K562 (cell line): ENCODE measurements around the gene ATP1A3. TPM values are rescaled to one million over a fixed set of nuclear protein-coding genes. Genes with fewer than 3 reads are reported as not detected.

Experiments used
- ATAC-seq: fragments of 200-7000 bp; cut with Tn5 transposase; 3 replicates; pipeline ENCODE4 v1.9.1; 2020; ENCODE audit warnings: moderate library complexity
- BruUV-seq: library from RNA; stranded (reverse); fragments of 400-500 nt; replicated peaks from 2 replicates; lab custom pipeline; 2021; lab: Mats Ljungman, UMichigan
- CTCF ChIA-PET: fragments of 300-600 bp; formaldehyde crosslinking; extraction: SDS; loops from one replicate; lab custom pipeline; 2021; ENCODE audit warnings: low intra/inter-chr PET ratio; lab: Yijun Ruan, JAX
- POLR2A ChIA-PET: fragments of 300-600, 350-650 bp; sonication (Branson Sonifier 250); formaldehyde crosslinking; extraction: SDS; loops from one replicate; lab custom pipeline; 2021; ENCODE audit warnings: antibody characterized with exemption, inconsistent platforms; lab: Yijun Ruan, JAX
- DNase-seq, 4 experiments: peaks; one replicate each; pipeline versions ENCODE4 v3.0.0 to v3.0.0-alpha.2; 2011 to 2018; ENCODE audit warnings: low spot score in 3 of 4, mixed read lengths in 3 of 4; ENCODE audit errors: extremely low read depth in 1 of 4
- FAIRE-seq: peaks from 2 replicates; lab custom pipeline; 2011; peaks lifted over from hg19 to GRCh38; lab: Jason Lieb, UNC
- H2AFZ ChIP-seq: 2 replicates; pipeline ENCODE4 v1.6.0; 2011; ENCODE audit warnings: low read depth, low read length, control low read depth, inconsistent platforms
- H3K27ac ChIP-seq: fragments of 200-600 bp; 3 replicates; pipeline ENCODE4 v1.8.0; 2011; ENCODE audit warnings: low read depth, mild to moderate bottlenecking, control low read depth, inconsistent platforms, low read length, moderate library complexity, mixed read lengths; ENCODE audit errors: extremely low read depth
- H3K27me3 ChIP-seq, 2 experiments: fragments of 300-600 bp in 1 of 2; 2 replicates in 1 of 2; 3 replicates in 1 of 2; pipeline versions ENCODE4 v1.6.0 to v1.8.0; 2011; ENCODE audit warnings: inconsistent platforms in 2 of 2, low read length in 2 of 2, mild to moderate bottlenecking in 1 of 2, mixed read lengths in 1 of 2, moderate library complexity in 1 of 2; ENCODE audit not compliant: control insufficient read depth in 2 of 2, insufficient read depth in 2 of 2
- H3K36me3 ChIP-seq: fragments of 300-600 bp; 3 replicates; pipeline ENCODE4 v1.8.0; 2011; ENCODE audit warnings: mild to moderate bottlenecking, low read length, inconsistent platforms; ENCODE audit not compliant: control insufficient read depth, insufficient read depth
- H3K4me1 ChIP-seq, 2 experiments: fragments of 200-600 bp in 1 of 2; replicated peaks in 1 of 2; 2 replicates in 1 of 2; 3 replicates in 1 of 2; pipeline versions ENCODE4 v1.5.1 to v1.8.0; 2011; ENCODE audit warnings: inconsistent platforms in 2 of 2, low read length in 2 of 2, mild to moderate bottlenecking in 1 of 2, mixed read lengths in 1 of 2, moderate library complexity in 1 of 2; ENCODE audit not compliant: control insufficient read depth in 2 of 2, insufficient read depth in 2 of 2
- H3K4me2 ChIP-seq: 2 replicates; pipeline ENCODE4 v1.6.1; 2011; ENCODE audit warnings: low read length, control low read depth, inconsistent platforms, mixed read lengths; ENCODE audit not compliant: insufficient read depth
- H3K4me3 ChIP-seq: fragments of 200-600 bp; sonication (generic), shearing (Covaris generic); 2 replicates; pipeline ENCODE4 v1.5.1; 2016; ENCODE audit warnings: control low read depth, inconsistent platforms
- H3K79me2 ChIP-seq: fragments of 200-600 bp; 3 replicates; pipeline ENCODE4 v1.8.0; 2011; ENCODE audit warnings: low read length, inconsistent platforms; ENCODE audit not compliant: control insufficient read depth, insufficient read depth
- H3K9ac ChIP-seq, 2 experiments: 2 replicates each; pipeline versions ENCODE4 v1.6.0 to v1.6.1; 2011; ENCODE audit warnings: low read depth in 2 of 2, low read length in 2 of 2, control low read depth in 1 of 2, inconsistent platforms in 1 of 2, mild to moderate bottlenecking in 1 of 2, mixed read lengths in 1 of 2; ENCODE audit not compliant: insufficient read depth in 1 of 2
- H3K9me1 ChIP-seq: one replicate; pipeline ENCODE4 v1.6.0; 2011; ENCODE audit warnings: inconsistent platforms, mild to moderate bottlenecking, low read length, moderate library complexity; ENCODE audit not compliant: control insufficient read depth, insufficient read depth
- H3K9me3 ChIP-seq: replicated peaks from 2 replicates; pipeline ENCODE4 v1.5.1; 2011; ENCODE audit warnings: low read depth, low read length, inconsistent platforms; ENCODE audit not compliant: control insufficient read depth, insufficient read depth
- H4K20me1 ChIP-seq: replicated peaks from 2 replicates; pipeline ENCODE4 v1.6.1; 2011; ENCODE audit warnings: low read length, inconsistent platforms, mixed read lengths; ENCODE audit not compliant: control insufficient read depth, insufficient read depth
- ARID1B ChIP-seq: fragments of 450-650 bp; IDR thresholded peaks from 2 replicates; pipeline ENCODE4 v1.6.1; 2016; ENCODE audit warnings: antibody characterized with exemption, mild to moderate bottlenecking, inconsistent platforms
- ARNT ChIP-seq, 2 experiments: fragments of 450-650 bp; IDR thresholded peaks; 2 replicates each; pipeline ENCODE4 v1.6.1; 2016; ENCODE audit warnings: mild to moderate bottlenecking in 1 of 2
- BCOR ChIP-seq: fragments of 450-650 bp; IDR thresholded peaks from 2 replicates; pipeline ENCODE4 v1.6.1; 2016
- CSDE1 ChIP-seq, 2 experiments: fragments of 450-650 bp; IDR thresholded peaks; 2 replicates each; pipeline ENCODE4 v1.6.1; 2016; ENCODE audit warnings: mild to moderate bottlenecking in 1 of 2
- DPF2 ChIP-seq: fragments of 450-650 bp; IDR thresholded peaks from 2 replicates; pipeline ENCODE4 v1.6.1; 2016
- HDAC1 ChIP-seq, 2 experiments: fragments of 450-650 bp; IDR thresholded peaks; 2 replicates each; pipeline ENCODE4 v1.6.1; 2016 to 2017; ENCODE audit warnings: inconsistent platforms in 1 of 2, mild to moderate bottlenecking in 1 of 2, moderate library complexity in 1 of 2
- KDM1A ChIP-seq, 2 experiments: fragments of 450-650 bp; IDR thresholded peaks; 2 replicates each; pipeline ENCODE4 v1.6.1; 2016; ENCODE audit warnings: mild to moderate bottlenecking in 2 of 2
- NCOA2 ChIP-seq, 2 experiments: fragments of 450-650 bp; IDR thresholded peaks; 2 replicates each; pipeline ENCODE4 v1.6.1; 2018; ENCODE audit warnings: mild to moderate bottlenecking in 2 of 2, moderate library complexity in 1 of 2; ENCODE audit not compliant: partially characterized antibody in 2 of 2
- SMARCA4 ChIP-seq: fragments of 450-650 bp; IDR thresholded peaks from 2 replicates; pipeline ENCODE4 v1.6.1; 2016
- SMARCB1 ChIP-seq: IDR thresholded peaks from 2 replicates; pipeline ENCODE4 v1.6.1; 2011; ENCODE audit warnings: improper control_type of control experiment, low read depth; ENCODE audit not compliant: insufficient read length
- SNIP1 ChIP-seq: fragments of 450-650 bp; IDR thresholded peaks from 2 replicates; pipeline ENCODE4 v1.7.1; 2017; ENCODE audit warnings: low read depth, mild to moderate bottlenecking
- ZBTB2 ChIP-seq: fragments of 450-650 bp; IDR thresholded peaks from 2 replicates; pipeline ENCODE4 v1.6.1; 2016; ENCODE audit warnings: antibody characterized with exemption
- ZEB2 ChIP-seq: fragments of 450-650 bp; IDR thresholded peaks from 2 replicates; pipeline ENCODE4 v1.6.1; 2016
- ZFP36 ChIP-seq: fragments of 150-350 bp; IDR thresholded peaks from 2 replicates; pipeline ENCODE4 v1.6.1; 2018; ENCODE audit warnings: low read length, low read depth; ENCODE audit not compliant: partially characterized antibody
- WGBS: fragments of 100-300 bp; shearing (Covaris generic); methylation state at CpG from one replicate; pipeline ENCODE4 v1.1.6; 2016; ENCODE audit warnings: low coverage, mixed read lengths; ENCODE audit not compliant: insufficient coverage; ENCODE audit errors: missing lambda C conversion rate; 5-methylcytosine and 5-hydroxymethylcytosine counted together
- in situ Hi-C: fragments of 300-500 bp; cut with MboI; formaldehyde crosslinking; loops from 4 replicates; pipeline ENCODE4 v1.15.0; 2018; ENCODE audit warnings: inconsistent platforms, mixed read lengths
- intact Hi-C: fragments of 100-400 bp; cut with micrococcal nuclease; formaldehyde crosslinking; loops from 2 replicates; pipeline ENCODE4 v1.14.2; 2022
- polyA plus RNA-seq, 8 experiments: library from polyadenylated mRNA; depleted of rRNA in 4 of 8; stranded (reverse) in 5 of 8; unstranded in 3 of 8; fragments of >200 nt; fragmentation: Nextera tagmentation in 2 of 8; fragmentation: Illumina TruSeq in 1 of 8; extraction: Ambion mirVana in 2 of 8; extraction: Trizol in 1 of 8; gene quantifications; 2 replicates each; pipeline versions ENCODE4 v1.2.1 to v1.2.3, GENCODE V29; 2011 to 2014; ENCODE audit warnings: inconsistent platforms in 1 of 8, missing spikeins in 1 of 8
- total RNA-seq, 7 experiments: library from RNA; depleted of rRNA in 6 of 7; stranded (reverse); fragments of >200 nt in 6 of 7; fragmentation: Illumina TruSeq in 2 of 7; extraction: Trizol in 2 of 7; gene quantifications; 2 replicates each; pipeline versions ENCODE4 v1.2.1 to v1.2.3, GENCODE V29; 2011 to 2021; ENCODE audit warnings: low replicate concordance in 1 of 7
- TF ChIP-seq, protein P1 (sequence below): sonication (generic); formaldehyde crosslinking; IDR thresholded peaks from 2 replicates; pipeline ENCODE4 v1.8.0; 2023; ENCODE audit warnings: mild to moderate bottlenecking, missing genetic modification reagents
- TF ChIP-seq, protein P2 (sequence below): fragments of 450-650 bp; formaldehyde crosslinking; conservative IDR thresholded peaks from 2 replicates; pipeline ENCODE4 v1.4.0; 2022; ENCODE audit warnings: mild to moderate bottlenecking, missing genetic modification characterization
- TF ChIP-seq, protein P3 (sequence below), 2 experiments: fragments of 450-650 bp; IDR thresholded peaks; 2 replicates each; pipeline ENCODE4 v1.6.1; 2016

ATP1A3 gene
- total and polyA plus RNA-seq, 9 of the 15 experiments (the other 6 are each of a cell fraction or from before 2014, with no cell fraction given) = 0.03 to 1.0 (median 0.17) TPM; not detected in 3

DNA sequence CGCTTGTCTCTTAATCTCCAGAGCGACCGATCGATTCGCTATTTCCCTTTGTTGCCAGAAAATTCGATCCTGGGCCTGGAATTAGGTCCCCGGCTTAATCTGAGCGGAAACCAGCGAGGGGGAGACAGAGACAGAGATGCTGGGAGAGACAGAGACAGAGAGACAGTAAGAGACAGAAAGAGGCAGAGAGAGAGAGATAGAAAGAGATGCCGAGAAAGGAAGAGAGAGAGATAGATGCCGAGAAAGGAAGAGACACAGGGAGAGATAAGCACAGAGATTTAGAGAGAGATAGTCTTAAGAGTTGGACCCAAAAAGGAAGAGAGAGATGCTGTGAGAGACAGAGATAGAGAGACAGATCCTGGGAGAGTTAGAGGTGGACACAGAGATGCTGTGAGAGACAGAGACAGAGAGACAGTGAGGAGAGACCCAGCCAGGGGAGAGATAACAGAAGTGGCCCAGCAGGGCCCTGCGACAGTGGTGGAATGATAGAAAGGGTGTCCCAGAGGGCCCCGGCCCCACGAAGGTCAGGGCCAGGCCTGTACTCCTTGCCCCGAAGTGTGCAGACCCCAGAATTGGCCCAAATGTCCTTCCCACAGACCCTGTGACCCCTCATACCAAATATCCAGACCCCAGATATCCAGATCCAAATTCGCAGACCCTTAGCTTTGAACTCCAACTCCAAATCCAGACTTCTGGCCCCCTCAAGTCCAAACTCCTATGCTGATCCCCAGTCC, 67.1 kb downstream of the ATP1A3 start:
- H3K79me2 ChIP-seq = peaks cover 8% of the 10 kb centered on the region; the same call in 2 of the 3 replicates
- ChIA-PET POLR2A (interaction anchor here (1.0 kb wide), 1 partner anchor 53 kb away, joined by 4 read pairs; no protein-coding TSS in a partner anchor), CTCF (no interaction called here)
- H3K27me3 ChIP-seq = no peaks in the 10 kb centered on the region; a peak in 2 of 5 replicates
- H3K27ac ChIP-seq = no peak overlapping the region
- BruUV-seq = no TSS peak
- WGBS = 20% methylated on average over 15 of the region's 16 CpGs
- H3K9me3 ChIP-seq = no peaks in the 10 kb centered on the region
- peaks cover 30 to 50% of the 10 kb centered on the region in 2 experiments for H3K4me1 ChIP-seq
- FAIRE-seq (peak; percentile 67), ATAC-seq (no peak), DNase-seq (no peak)
- no peak overlapping the region for H3K4me2 ChIP-seq
- H3K36me3 ChIP-seq = no peaks in the 10 kb centered on the region
- in situ Hi-C loops = no loop called here
- H2AFZ ChIP-seq = no peak overlapping the region
- intact Hi-C loops = no loop called here
- H3K9ac ChIP-seq = no peak overlapping the region
- H4K20me1 ChIP-seq = no peaks in the 10 kb centered on the region
- H3K4me3 ChIP-seq = no peak overlapping the region; the same call in 1 of the 2 replicates
- no peaks in the 10 kb centered on the region for H3K9me1 ChIP-seq
- TF ChIP-seq HDAC1 (IDR thresholded peaks at IDR 0.05) = peak in 1 of 2 experiments; percentile 31; a peak in 2 of 4 replicates
- TF ChIP-seq ARNT (IDR thresholded peaks at IDR 0.05) = peak in 1 of 2 experiments; percentile 25; a peak in 1 of 4 replicates
- 0 out of 4 replicates have a peak, but pooled peaks of 1 of the 2 experiments have one; percentile 20 for TF ChIP-seq CSDE1 (IDR thresholded peaks at IDR 0.05)
- TF ChIP-seq, protein P1, sequence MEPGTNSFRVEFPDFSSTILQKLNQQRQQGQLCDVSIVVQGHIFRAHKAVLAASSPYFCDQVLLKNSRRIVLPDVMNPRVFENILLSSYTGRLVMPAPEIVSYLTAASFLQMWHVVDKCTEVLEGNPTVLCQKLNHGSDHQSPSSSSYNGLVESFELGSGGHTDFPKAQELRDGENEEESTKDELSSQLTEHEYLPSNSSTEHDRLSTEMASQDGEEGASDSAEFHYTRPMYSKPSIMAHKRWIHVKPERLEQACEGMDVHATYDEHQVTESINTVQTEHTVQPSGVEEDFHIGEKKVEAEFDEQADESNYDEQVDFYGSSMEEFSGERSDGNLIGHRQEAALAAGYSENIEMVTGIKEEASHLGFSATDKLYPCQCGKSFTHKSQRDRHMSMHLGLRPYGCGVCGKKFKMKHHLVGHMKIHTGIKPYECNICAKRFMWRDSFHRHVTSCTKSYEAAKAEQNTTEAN (CRISPR knock-in tag) = no peak
- TF ChIP-seq SMARCB1 = no peak
- TF ChIP-seq NCOA2 (IDR thresholded peaks at IDR 0.05; ENCODE audit: partially characterized antibody in 2 of 2) = no peak
- peak; percentile 33; the same call in 1 of the 2 replicates for TF ChIP-seq DPF2
- TF ChIP-seq, protein P2, sequence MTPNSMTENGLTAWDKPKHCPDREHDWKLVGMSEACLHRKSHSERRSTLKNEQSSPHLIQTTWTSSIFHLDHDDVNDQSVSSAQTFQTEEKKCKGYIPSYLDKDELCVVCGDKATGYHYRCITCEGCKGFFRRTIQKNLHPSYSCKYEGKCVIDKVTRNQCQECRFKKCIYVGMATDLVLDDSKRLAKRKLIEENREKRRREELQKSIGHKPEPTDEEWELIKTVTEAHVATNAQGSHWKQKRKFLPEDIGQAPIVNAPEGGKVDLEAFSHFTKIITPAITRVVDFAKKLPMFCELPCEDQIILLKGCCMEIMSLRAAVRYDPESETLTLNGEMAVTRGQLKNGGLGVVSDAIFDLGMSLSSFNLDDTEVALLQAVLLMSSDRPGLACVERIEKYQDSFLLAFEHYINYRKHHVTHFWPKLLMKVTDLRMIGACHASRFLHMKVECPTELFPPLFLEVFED = 0 out of 2 replicates have a peak, but pooled peaks have one; percentile 68
- peak; percentile 48; the same call in 1 of the 2 replicates for TF ChIP-seq SMARCA4
- TF ChIP-seq SNIP1 = peak; percentile 43; the same call in 1 of the 2 replicates
- TF ChIP-seq ARID1B = 0 out of 2 replicates have a peak, but pooled peaks have one; percentile 31
- TF ChIP-seq, protein P3, sequence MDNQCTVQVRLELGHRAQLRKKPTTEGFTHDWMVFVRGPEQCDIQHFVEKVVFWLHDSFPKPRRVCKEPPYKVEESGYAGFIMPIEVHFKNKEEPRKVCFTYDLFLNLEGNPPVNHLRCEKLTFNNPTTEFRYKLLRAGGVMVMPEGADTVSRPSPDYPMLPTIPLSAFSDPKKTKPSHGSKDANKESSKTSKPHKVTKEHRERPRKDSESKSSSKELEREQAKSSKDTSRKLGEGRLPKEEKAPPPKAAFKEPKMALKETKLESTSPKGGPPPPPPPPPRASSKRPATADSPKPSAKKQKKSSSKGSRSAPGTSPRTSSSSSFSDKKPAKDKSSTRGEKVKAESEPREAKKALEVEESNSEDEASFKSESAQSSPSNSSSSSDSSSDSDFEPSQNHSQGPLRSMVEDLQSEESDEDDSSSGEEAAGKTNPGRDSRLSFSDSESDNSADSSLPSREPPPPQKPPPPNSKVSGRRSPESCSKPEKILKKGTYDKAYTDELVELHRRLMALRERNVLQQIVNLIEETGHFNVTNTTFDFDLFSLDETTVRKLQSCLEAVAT (IDR thresholded peaks at IDR 0.05) = peak in 1 of 2 experiments; percentile 40; a peak in 1 of 4 replicates
- TF ChIP-seq ZEB2 = 0 out of 2 replicates have a peak, but pooled peaks have one; percentile 10
- peak; percentile 83 for TF ChIP-seq BCOR
- peak; percentile 79 for TF ChIP-seq ZBTB2
- TF ChIP-seq ZFP36 = peak; percentile 4
- TF ChIP-seq KDM1A (IDR thresholded peaks at IDR 0.05) = peak; percentile 47 to 64; a peak in 3 of 4 replicates
